ENCODE results near the gene TBX15.

DNA sequence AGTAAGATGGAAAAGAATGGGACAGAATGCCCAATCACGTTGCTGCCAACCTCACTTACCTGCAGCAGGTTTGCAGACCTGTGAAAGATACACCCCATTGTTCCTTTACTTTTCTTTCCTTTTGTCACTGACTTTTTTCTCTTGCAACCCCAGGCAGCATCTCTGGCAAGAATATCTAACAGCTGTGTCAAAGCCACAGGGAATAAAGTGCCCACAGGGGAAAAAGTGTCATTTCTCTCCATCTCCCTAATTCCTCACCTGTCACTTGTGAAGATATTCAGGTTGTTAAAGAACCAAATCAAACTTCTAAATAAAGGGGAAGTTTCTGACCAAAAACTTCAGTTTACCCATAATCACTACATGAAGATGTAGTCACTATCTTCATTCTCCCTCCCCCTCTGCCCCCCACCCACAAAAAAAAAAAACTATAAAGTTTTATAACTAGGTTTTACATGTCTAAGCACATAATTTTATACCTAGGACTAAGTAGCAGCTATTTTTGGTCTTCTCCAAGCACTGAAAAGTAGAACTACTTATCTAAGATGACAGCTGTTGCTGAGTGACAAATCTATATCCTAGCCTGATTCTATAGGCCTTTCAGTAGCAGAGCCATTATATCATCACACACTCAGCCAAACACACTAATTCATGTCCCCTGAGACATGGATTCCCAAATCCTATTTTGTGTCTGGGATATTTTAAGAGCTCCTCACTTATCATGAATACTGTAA is 54.9 kb downstream of the TBX15 start:
- TF ChIP-seq CTCF (IDR thresholded peaks at IDR 0.05) (no peak), POLR2A (IDR thresholded peaks at IDR 0.05) (no peak)
